ENCODE data around the gene TLE1. TPM values are rescaled to one million over a fixed set of nuclear protein-coding genes. Genes with fewer than 3 reads are reported as not detected.

The TLE1 gene
- total and polyA plus RNA-seq, 2 of the 4 experiments (the other 2 are of a cell fraction) = 36.0 to 51.0 TPM

DNA sequence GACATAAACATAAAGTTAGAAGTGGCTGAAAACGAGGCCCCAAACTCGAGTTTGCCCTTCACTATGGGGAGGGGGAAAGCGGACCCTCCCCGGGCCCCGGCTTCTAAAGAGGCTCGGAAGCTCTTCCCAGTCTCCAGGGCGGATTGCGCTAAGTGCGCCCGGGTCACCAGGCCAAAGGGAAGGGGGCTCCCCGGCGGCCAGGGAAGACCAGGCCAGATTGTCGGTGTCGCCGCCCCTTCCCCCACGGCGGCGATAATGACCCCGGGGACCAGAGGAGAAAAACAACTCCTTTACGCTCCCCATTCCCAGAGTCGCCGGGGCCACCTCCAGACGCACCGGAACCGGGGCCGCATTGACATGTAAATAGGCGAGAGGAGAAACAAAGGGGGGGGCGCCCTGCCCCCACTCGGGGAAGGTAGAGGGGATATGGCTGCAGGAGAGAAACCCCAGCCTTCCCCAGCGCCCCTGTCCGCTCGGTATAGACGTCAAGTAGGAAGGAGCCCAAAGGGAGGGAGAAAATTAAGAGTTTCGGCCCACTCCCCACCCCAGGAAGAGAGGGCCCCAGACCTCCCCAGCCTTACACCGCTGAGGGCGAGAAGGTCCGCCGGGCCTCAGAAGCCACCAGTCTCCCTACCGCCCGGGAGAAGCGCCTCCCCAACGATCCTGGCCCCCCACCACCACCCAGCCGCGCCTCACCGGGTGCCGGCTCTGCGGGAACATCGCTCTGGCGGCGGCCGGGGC lies 1.7 kb downstream of the TLE1 start:
- peak overlapping the region; percentile 65 for H3K14ac ChIP-seq (replicated peaks; ENCODE audit: low read depth, low read length)
- H2BK15ac ChIP-seq (ENCODE audit: low read depth, low read length) = peak overlapping the region; percentile 7; the same call in 1 of the 3 replicates
- peak overlapping the region; percentile 84 for H2AFZ ChIP-seq (replicated peaks; ENCODE audit: low read length, poor library complexity)
- ATAC-seq (ENCODE audit: low read depth) (no peak), DNase-seq (no peak)
- H2BK120ac ChIP-seq (ENCODE audit: low read depth, low read length) = peak overlapping the region; percentile 69
- H3K9me3 ChIP-seq (ENCODE audit: control insufficient read depth, insufficient read depth, low read length) = no peaks in the 10 kb centered on the region
- peak overlapping the region; percentile 79 for H3K9ac ChIP-seq (ENCODE audit: low read depth, low read length)
- H4K91ac ChIP-seq (ENCODE audit: insufficient read depth, low read depth, low read length) = peak overlapping the region; percentile 69
- peaks cover 23 to 33% of the 10 kb centered on the region in 2 experiments for H3K79me1 ChIP-seq (ENCODE audit: low read depth in 1 of 2, low read length in 2 of 2)
- peak overlapping the region; percentile 51 for H4K5ac ChIP-seq (ENCODE audit: low read depth, low read length)
- H2AK5ac ChIP-seq (ENCODE audit: low read depth, low read length) = peak overlapping the region; percentile 44; the same call in 1 of the 2 replicates
- H3K4me3 ChIP-seq (ENCODE audit: insufficient read depth, low read depth, low read length) = peak overlapping the region; percentile 98
- peaks cover 27% of the 10 kb centered on the region; the same call in 1 of the 2 replicates for H4K20me1 ChIP-seq (ENCODE audit: insufficient read depth, low read length)
- H3K9me1 ChIP-seq (ENCODE audit: insufficient read depth, low read length) = 0 out of 2 replicates have a peak, but pooled peaks cover 3% of the 10 kb centered on the region
- peak overlapping the region; percentile 59; the same call in 1 of the 2 replicates for H3K56ac ChIP-seq (ENCODE audit: extremely low read depth, insufficient read depth, low read length)
- peak overlapping the region; percentile 83 for H3K18ac ChIP-seq (ENCODE audit: low read depth, low read length)
- H3K4me2 ChIP-seq (ENCODE audit: low read depth, low read length) = peak overlapping the region; percentile 58
- POLR2A ChIA-PET (ENCODE audit: unreplicated experiment) = no interaction called here
- H3K4ac ChIP-seq (ENCODE audit: low read depth, low read length) = peak overlapping the region; percentile 53
- intact Hi-C loops (cut with micrococcal nuclease) (loop anchor here (1.0 to 10.0 kb wide), 16 partner anchors 52 to 1510 kb away; no protein-coding TSS in a partner anchor), dilution Hi-C loops (cut with HindIII; ENCODE audit: low sequenced_read_pairs, unreplicated experiment) (no loop called here), in situ Hi-C loops (cut with MboI; ENCODE audit: low sequenced_read_pairs) (loop anchor here (10.0 kb wide), 1 partner anchor 193 kb away; no protein-coding TSS in a partner anchor)
- BruUV-seq (replicated peaks) = no TSS peak
- no peaks in the 10 kb centered on the region for H3K27me3 ChIP-seq (ENCODE audit: control insufficient read depth, insufficient read depth, low read length)
- peak overlapping the region; percentile 21; the same call in 1 of the 2 replicates for H3K23ac ChIP-seq (ENCODE audit: low read depth, low read length)
- no peak overlapping the region for H2BK20ac ChIP-seq (ENCODE audit: low read depth, low read length)
- peak overlapping the region; percentile 79 for H3K27ac ChIP-seq (ENCODE audit: insufficient read depth, low read length)
- 0% methylated on average over 17 of the region's 51 CpGs; no CpG with 5 or more reads in 1 of the 2 experiments for WGBS, 2 experiments (ENCODE audit: extremely low coverage in 2 of 2, insufficient read length in 1 of 2)
- H2AK9ac ChIP-seq (replicated peaks; ENCODE audit: low read depth, low read length, poor library complexity) = peak overlapping the region; percentile 89
- peaks cover 8% of the 10 kb centered on the region for H3K36me3 ChIP-seq (ENCODE audit: control insufficient read depth, insufficient read depth, low read length)
- CTCF ChIA-PET = interaction anchor here (0.7 kb wide), 1 partner anchor 10 kb away, joined by 3 read pairs; no protein-coding TSS in a partner anchor
- peak overlapping the region; percentile 75 for H2BK5ac ChIP-seq (ENCODE audit: low read depth, low read length, poor library complexity, severe bottlenecking)
- H4K8ac ChIP-seq (ENCODE audit: low read depth in 2 of 2, low read length in 2 of 2) = peak overlapping the region; percentile 3 to 55; a peak in 2 of 4 replicates
- peaks cover 9% of the 10 kb centered on the region for H3K4me1 ChIP-seq (ENCODE audit: control insufficient read depth, insufficient read depth, low read length)
- TF ChIP-seq CHD1 (IDR thresholded peaks at IDR 0.05; ENCODE audit: low read depth, low read length) (no peak), USF2 (IDR thresholded peaks at IDR 0.05; ENCODE audit: low read depth, low read length) (no peak), RFX5 (IDR thresholded peaks at IDR 0.05; ENCODE audit: low read depth, low read length) (no peak), MXI1 (IDR thresholded peaks at IDR 0.05; ENCODE audit: borderline replicate concordance, low read depth, low read length) (no peak), RCOR1 (IDR thresholded peaks at IDR 0.05; ENCODE audit: insufficient replicate concordance, low read length) (no peak), SMC3 (IDR thresholded peaks at IDR 0.05; ENCODE audit: low read depth, low read length) (no peak), FOS (IDR thresholded peaks at IDR 0.05; ENCODE audit: low read depth, low read length) (no peak), MAZ (IDR thresholded peaks at IDR 0.05; ENCODE audit: borderline replicate concordance, low read depth, low read length) (no peak), BHLHE40 (IDR thresholded peaks at IDR 0.05; ENCODE audit: low read depth, low read length) (no peak), POLR2A (IDR thresholded peaks at IDR 0.05; ENCODE audit: low read depth, low read length) (no peak), RAD21 (IDR thresholded peaks at IDR 0.05; ENCODE audit: low read length) (no peak), CEBPB (IDR thresholded peaks at IDR 0.05; ENCODE audit: low read depth, low read length) (no peak), NFE2L2 (IDR thresholded peaks at IDR 0.05; ENCODE audit: low read depth, low read length) (no peak), MAFK (IDR thresholded peaks at IDR 0.05; ENCODE audit: low read depth, low read length) (no peak)
- TF ChIP-seq, protein P1, sequence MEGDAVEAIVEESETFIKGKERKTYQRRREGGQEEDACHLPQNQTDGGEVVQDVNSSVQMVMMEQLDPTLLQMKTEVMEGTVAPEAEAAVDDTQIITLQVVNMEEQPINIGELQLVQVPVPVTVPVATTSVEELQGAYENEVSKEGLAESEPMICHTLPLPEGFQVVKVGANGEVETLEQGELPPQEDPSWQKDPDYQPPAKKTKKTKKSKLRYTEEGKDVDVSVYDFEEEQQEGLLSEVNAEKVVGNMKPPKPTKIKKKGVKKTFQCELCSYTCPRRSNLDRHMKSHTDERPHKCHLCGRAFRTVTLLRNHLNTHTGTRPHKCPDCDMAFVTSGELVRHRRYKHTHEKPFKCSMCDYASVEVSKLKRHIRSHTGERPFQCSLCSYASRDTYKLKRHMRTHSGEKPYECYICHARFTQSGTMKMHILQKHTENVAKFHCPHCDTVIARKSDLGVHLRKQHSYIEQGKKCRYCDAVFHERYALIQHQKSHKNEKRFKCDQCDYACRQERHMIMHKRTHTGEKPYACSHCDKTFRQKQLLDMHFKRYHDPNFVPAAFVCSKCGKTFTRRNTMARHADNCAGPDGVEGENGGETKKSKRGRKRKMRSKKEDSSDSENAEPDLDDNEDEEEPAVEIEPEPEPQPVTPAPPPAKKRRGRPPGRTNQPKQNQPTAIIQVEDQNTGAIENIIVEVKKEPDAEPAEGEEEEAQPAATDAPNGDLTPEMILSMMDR (conservative IDR thresholded peaks at IDR 0.05; ENCODE audit: low read depth, low read length) = no peak

Measured in IMR-90 (cell line).